ENCODE data around the gene CASP2.
"Not testable (repeated sequence)": the region's sequence is repeated elsewhere in the genome, so short reads cannot be mapped to it uniquely, and the experiment has no call there.

The CASP2 gene

DNA sequence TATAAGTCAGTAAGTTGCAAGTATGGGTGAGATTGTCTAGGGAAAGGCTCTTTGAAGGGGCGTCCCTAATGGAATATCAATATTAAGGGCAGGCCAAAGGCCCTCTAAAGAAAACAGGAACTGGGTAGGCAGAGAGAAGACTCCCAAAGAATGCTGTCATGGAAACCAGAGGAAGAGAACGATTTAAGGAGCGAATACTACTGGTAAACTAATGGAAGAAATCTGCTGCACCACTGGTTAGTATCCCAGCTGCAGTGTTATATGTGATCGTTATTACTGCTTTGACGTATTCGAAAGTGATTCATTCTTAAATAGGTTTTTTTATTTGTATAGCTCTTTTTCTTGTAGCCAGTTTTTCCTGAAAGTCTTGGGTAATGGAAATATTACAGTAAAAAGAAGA, 1.3 kb downstream of the CASP2 start:
- Histone ChIP-seq H3K9me3 (ENCODE audit: control insufficient read depth in 1 of 2, low read length in 2 of 2) (no peaks in the 10 kb centered on the region), H3K27ac (ENCODE audit: low read depth, low read length) (no peak overlapping the region), H3K4me1 (ENCODE audit: control insufficient read depth in 1 of 2, insufficient read depth in 2 of 2, low read length in 2 of 2) (peaks cover 37 to 43% of the 10 kb centered on the region in 2 donors), H3K27me3 (ENCODE audit: control insufficient read depth in 1 of 2, insufficient read depth in 2 of 2, low read length in 2 of 2) (no peaks in the 10 kb centered on the region), H3K4me3 (ENCODE audit: low read depth in 1 of 2, low read length in 2 of 2) (peak overlapping the region; percentile 84 to 88), H3K9ac (ENCODE audit: low read depth in 1 of 2, low read length in 2 of 2) (peak overlapping the region; percentile 55 to 87), H3K36me3 (ENCODE audit: control insufficient read depth in 1 of 2, insufficient read depth in 2 of 2, low read length in 2 of 2) (peaks cover 10 to 35% of the 10 kb centered on the region in 2 donors)

DNA sequence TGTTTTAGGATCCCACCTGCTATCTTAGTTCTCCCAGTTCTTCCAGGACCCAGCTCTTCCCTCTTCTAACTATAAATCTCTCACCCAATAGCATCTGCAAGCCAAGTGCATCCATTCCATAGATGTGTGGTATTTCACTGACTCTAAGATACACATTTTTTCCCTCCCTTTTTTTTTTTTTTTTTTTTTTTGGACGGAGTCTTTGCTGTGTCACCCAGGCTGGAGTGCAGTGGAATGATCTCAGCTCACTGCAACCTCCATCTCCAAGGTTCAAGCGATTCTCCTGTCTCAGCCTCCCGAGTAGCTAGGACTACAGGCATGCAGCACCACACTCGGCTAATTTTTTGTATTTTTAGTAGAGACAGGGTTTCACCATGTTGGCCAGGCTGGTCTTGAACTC, 1.7 kb downstream of the CASP2 start:
- Histone ChIP-seq H3K4me1 (ENCODE audit: control insufficient read depth in 1 of 2, insufficient read depth in 2 of 2, low read length in 2 of 2) (peaks cover 37 to 43% of the 10 kb centered on the region in 2 donors), H3K36me3 (ENCODE audit: control insufficient read depth in 1 of 2, insufficient read depth in 2 of 2, low read length in 2 of 2) (peaks cover 13 to 40% of the 10 kb centered on the region in 2 donors), H3K4me3 (ENCODE audit: low read depth in 1 of 2, low read length in 2 of 2) (peak overlapping the region; percentile 84 to 88), H3K9ac (ENCODE audit: low read depth in 1 of 2, low read length in 2 of 2) (peak overlapping the region in 1 of 2 donors; percentile 87)
- H3K27ac ChIP-seq (ENCODE audit: low read depth, low read length); H3K27me3 ChIP-seq (ENCODE audit: control insufficient read depth in 1 of 2, insufficient read depth in 2 of 2, low read length in 2 of 2); H3K9me3 ChIP-seq (ENCODE audit: control insufficient read depth in 1 of 2, low read length in 2 of 2): not testable (repeated sequence)

GRCh38 chr7:143290293-143290692, 2.1 kb downstream of the CASP2 start:
- no peaks in the 10 kb centered on the region for H3K27me3 ChIP-seq (ENCODE audit: control insufficient read depth in 1 of 2, insufficient read depth in 2 of 2, low read length in 2 of 2)
- H3K4me3 ChIP-seq (ENCODE audit: low read depth in 1 of 2, low read length in 2 of 2): peak overlapping the region in 1 of 2 donors; percentile 44
- H3K27ac ChIP-seq (ENCODE audit: low read depth, low read length): no peak overlapping the region
- H3K36me3 ChIP-seq (ENCODE audit: control insufficient read depth in 1 of 2, insufficient read depth in 2 of 2, low read length in 2 of 2): peaks cover 17 to 44% of the 10 kb centered on the region in 2 donors
- H3K9ac ChIP-seq (ENCODE audit: low read depth in 1 of 2, low read length in 2 of 2): peak overlapping the region in 1 of 2 donors; percentile 24
- no peaks in the 10 kb centered on the region for H3K9me3 ChIP-seq (ENCODE audit: control insufficient read depth in 1 of 2, low read length in 2 of 2)
- H3K4me1 ChIP-seq (ENCODE audit: control insufficient read depth in 1 of 2, insufficient read depth in 2 of 2, low read length in 2 of 2): peaks cover 40 to 43% of the 10 kb centered on the region in 2 donors

DNA sequence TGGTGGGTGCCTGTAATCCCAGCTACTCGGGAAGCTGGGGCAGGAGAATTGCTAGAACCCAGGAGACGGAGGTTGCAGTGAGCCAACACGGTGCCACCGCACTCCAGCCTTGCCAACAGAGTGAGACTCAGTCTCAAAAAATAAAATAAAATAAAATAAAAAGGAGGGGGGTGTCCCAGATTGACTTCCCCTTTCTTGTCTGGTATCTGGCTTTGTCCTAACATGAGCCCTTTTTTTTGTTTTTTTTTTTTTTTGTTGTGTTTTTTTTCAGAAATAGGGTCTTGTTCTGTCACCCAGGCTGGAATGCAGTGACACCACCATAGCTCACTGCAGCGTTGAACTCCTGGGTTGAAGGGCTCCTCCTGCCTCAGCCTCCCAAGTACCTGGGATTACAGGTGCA, 4.7 kb downstream of the CASP2 start:
- peaks cover 33 to 60% of the 10 kb centered on the region in 2 donors for H3K36me3 ChIP-seq (ENCODE audit: control insufficient read depth in 1 of 2, insufficient read depth in 2 of 2, low read length in 2 of 2)
- no peak overlapping the region for H3K27ac ChIP-seq (ENCODE audit: low read depth, low read length)
- no peak overlapping the region for H3K4me3 ChIP-seq (ENCODE audit: low read depth in 1 of 2, low read length in 2 of 2)
- H3K9ac ChIP-seq (ENCODE audit: low read depth in 1 of 2, low read length in 2 of 2): no peak overlapping the region
- H3K9me3 ChIP-seq (ENCODE audit: control insufficient read depth in 1 of 2, low read length in 2 of 2): no peaks in the 10 kb centered on the region
- H3K27me3 ChIP-seq (ENCODE audit: control insufficient read depth in 1 of 2, insufficient read depth in 2 of 2, low read length in 2 of 2): no peaks in the 10 kb centered on the region
- peaks cover 30 to 37% of the 10 kb centered on the region in 2 donors for H3K4me1 ChIP-seq (ENCODE audit: control insufficient read depth in 1 of 2, insufficient read depth in 2 of 2, low read length in 2 of 2)

DNA sequence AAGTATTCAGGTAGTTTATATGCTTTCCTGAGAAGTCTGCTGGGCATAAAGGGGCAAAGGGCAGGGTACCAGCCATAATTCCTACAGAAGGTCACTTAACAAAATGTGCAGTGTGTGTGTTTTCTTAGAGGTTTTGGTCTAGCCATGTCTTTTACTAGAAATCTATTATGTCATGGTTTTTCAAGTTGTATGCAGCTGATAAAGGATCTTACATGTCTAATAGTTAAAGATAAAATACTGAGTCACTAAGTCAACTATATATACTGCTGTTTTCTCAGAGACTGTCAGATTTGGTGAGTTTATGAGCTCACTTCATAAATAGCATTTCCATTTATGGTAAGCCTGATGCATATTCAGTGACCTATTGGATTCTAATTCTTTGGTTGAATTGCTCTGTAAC, 7.7 kb downstream of the CASP2 start:
- H3K4me3 ChIP-seq (ENCODE audit: low read depth in 1 of 2, low read length in 2 of 2): no peak overlapping the region
- H3K27me3 ChIP-seq (ENCODE audit: control insufficient read depth in 1 of 2, insufficient read depth in 2 of 2, low read length in 2 of 2): no peaks in the 10 kb centered on the region
- H3K36me3 ChIP-seq (ENCODE audit: control insufficient read depth in 1 of 2, insufficient read depth in 2 of 2, low read length in 2 of 2): peaks cover 48 to 87% of the 10 kb centered on the region in 2 donors
- H3K4me1 ChIP-seq (ENCODE audit: control insufficient read depth in 1 of 2, insufficient read depth in 2 of 2, low read length in 2 of 2): peaks cover 12 to 22% of the 10 kb centered on the region in 2 donors
- H3K9me3 ChIP-seq (ENCODE audit: control insufficient read depth in 1 of 2, low read length in 2 of 2): no peaks in the 10 kb centered on the region
- H3K27ac ChIP-seq (ENCODE audit: low read depth, low read length): no peak overlapping the region
- peak overlapping the region in 1 of 2 donors; percentile 0 for H3K9ac ChIP-seq (ENCODE audit: low read depth in 1 of 2, low read length in 2 of 2)

- Histone ChIP-seq H3K36me3 (ENCODE audit: control insufficient read depth in 1 of 2, insufficient read depth in 2 of 2, low read length in 2 of 2) (peaks cover 55 to 90% of the 10 kb centered on the region in 2 donors), H3K9ac (ENCODE audit: low read depth in 1 of 2, low read length in 2 of 2) (peak overlapping the region in 1 of 2 donors; percentile 0), H3K4me3 (ENCODE audit: low read depth in 1 of 2, low read length in 2 of 2) (no peak overlapping the region), H3K27me3 (ENCODE audit: control insufficient read depth in 1 of 2, insufficient read depth in 2 of 2, low read length in 2 of 2) (no peaks in the 10 kb centered on the region), H3K4me1 (ENCODE audit: control insufficient read depth in 1 of 2, insufficient read depth in 2 of 2, low read length in 2 of 2) (peaks cover 10 to 21% of the 10 kb centered on the region in 2 donors), H3K27ac (ENCODE audit: low read depth, low read length) (no peak overlapping the region), H3K9me3 (ENCODE audit: control insufficient read depth in 1 of 2, low read length in 2 of 2) (no peaks in the 10 kb centered on the region)
Observed at GRCh38 chr7:143296686-143297085, 8.5 kb downstream of the CASP2 start.

GRCh38 chr7:143299346-143299745, 11.2 kb downstream of the CASP2 start:
- Histone ChIP-seq H3K9ac (ENCODE audit: low read depth in 1 of 2, low read length in 2 of 2) (no peak overlapping the region), H3K4me1 (ENCODE audit: control insufficient read depth in 1 of 2, insufficient read depth in 2 of 2, low read length in 2 of 2) (peaks cover 10 to 21% of the 10 kb centered on the region in 2 donors), H3K36me3 (ENCODE audit: control insufficient read depth in 1 of 2, insufficient read depth in 2 of 2, low read length in 2 of 2) (peaks cover 63 to 88% of the 10 kb centered on the region in 2 donors), H3K9me3 (ENCODE audit: control insufficient read depth in 1 of 2, low read length in 2 of 2) (no peaks in the 10 kb centered on the region), H3K27ac (ENCODE audit: low read depth, low read length) (no peak overlapping the region), H3K4me3 (ENCODE audit: low read depth in 1 of 2, low read length in 2 of 2) (no peak overlapping the region), H3K27me3 (ENCODE audit: control insufficient read depth in 1 of 2, insufficient read depth in 2 of 2, low read length in 2 of 2) (no peaks in the 10 kb centered on the region)

DNA sequence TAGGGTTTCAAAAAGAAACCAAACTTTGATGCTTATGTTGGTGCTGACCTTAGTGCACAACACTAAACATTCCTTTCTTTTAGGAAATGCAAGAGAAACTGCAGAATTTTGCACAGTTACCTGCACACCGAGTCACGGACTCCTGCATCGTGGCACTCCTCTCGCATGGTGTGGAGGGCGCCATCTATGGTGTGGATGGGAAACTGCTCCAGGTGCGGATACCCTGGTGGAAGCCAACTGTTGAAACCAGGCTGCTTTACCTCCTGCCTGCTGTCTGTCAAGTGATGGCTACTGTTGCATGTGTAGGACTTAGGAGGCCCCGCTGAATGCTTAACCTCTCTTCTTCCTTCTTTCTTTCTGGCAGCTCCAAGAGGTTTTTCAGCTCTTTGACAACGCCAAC, 11.7 kb downstream of the CASP2 start:
- Histone ChIP-seq H3K27me3 (ENCODE audit: control insufficient read depth in 1 of 2, insufficient read depth in 2 of 2, low read length in 2 of 2) (no peaks in the 10 kb centered on the region), H3K4me1 (ENCODE audit: control insufficient read depth in 1 of 2, insufficient read depth in 2 of 2, low read length in 2 of 2) (peaks cover 11 to 24% of the 10 kb centered on the region in 2 donors), H3K36me3 (ENCODE audit: control insufficient read depth in 1 of 2, insufficient read depth in 2 of 2, low read length in 2 of 2) (peaks cover 64 to 88% of the 10 kb centered on the region in 2 donors), H3K27ac (ENCODE audit: low read depth, low read length) (no peak overlapping the region), H3K4me3 (ENCODE audit: low read depth in 1 of 2, low read length in 2 of 2) (no peak overlapping the region), H3K9me3 (ENCODE audit: control insufficient read depth in 1 of 2, low read length in 2 of 2) (no peaks in the 10 kb centered on the region), H3K9ac (ENCODE audit: low read depth in 1 of 2, low read length in 2 of 2) (no peak overlapping the region)

DNA sequence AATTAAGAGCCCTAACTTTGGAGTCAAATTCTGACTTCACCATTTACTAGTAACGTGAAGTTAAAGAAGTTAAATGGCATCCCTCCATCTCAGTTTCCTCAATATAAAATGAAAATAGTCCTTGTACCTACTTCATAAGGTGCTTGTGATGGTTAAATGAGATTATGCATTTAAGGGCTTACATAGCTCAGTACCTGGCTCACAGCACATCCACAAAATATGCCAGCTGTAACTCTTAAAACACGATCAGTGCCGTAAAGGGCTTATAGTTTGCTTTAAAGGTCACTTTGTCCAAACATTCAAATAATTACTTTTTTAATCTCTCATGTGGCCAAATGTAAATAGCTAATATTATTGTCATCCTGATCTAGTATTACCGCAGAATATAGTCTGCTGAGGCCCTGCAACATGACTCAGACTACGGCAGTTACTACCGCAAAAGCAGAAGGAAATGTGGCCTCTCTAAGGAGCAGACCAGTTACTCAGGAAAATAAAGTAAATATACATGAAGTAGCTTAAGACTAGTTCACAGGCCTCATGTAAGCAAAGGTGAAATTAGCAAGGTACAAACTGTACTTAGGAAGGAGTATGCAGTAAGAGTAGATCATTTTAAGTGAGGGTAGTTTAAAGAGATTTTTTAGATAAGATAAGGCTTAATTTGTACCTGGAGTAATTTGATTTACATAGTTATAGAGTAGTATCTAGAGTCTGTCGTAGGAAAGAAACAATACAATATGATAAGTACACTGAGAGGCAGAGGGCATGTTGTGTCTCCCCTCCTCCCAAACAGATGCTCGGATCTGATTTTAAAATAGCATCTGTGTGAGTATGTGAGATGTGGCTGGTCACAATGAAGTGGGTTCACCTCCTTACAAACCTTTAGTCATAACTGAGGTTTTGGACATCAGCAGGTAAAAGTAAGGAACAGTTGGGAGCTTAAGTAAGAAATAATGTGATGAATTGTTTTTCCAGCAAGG, 13.1 kb downstream of the CASP2 start:
- Histone ChIP-seq H3K4me1 (ENCODE audit: control insufficient read depth in 1 of 2, insufficient read depth in 2 of 2, low read length in 2 of 2) (peaks cover 14 to 17% of the 10 kb centered on the region in 2 donors), H3K36me3 (ENCODE audit: control insufficient read depth in 1 of 2, insufficient read depth in 2 of 2, low read length in 2 of 2) (peaks cover 56 to 86% of the 10 kb centered on the region in 2 donors), H3K27ac (ENCODE audit: low read depth, low read length) (no peak overlapping the region), H3K9ac (ENCODE audit: low read depth in 1 of 2, low read length in 2 of 2) (no peak overlapping the region), H3K9me3 (ENCODE audit: control insufficient read depth in 1 of 2, low read length in 2 of 2) (no peaks in the 10 kb centered on the region), H3K4me3 (ENCODE audit: low read depth in 1 of 2, low read length in 2 of 2) (no peak overlapping the region), H3K27me3 (ENCODE audit: control insufficient read depth in 1 of 2, insufficient read depth in 2 of 2, low read length in 2 of 2) (no peaks in the 10 kb centered on the region)

DNA sequence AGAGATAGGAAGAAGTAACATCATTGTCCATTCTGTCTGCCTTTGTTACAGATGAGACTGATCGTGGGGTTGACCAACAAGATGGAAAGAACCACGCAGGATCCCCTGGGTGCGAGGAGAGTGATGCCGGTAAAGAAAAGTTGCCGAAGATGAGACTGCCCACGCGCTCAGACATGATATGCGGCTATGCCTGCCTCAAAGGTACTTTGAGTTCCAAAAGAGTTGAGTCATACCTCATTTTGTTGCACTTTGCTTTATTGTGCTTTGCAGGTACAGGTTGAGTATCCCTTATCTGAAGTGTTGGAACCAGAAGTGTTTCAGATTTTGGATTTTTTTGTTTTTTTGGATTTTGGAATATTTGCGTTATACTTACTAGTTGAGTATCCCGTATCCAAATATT, 15.6 kb downstream of the CASP2 start:
- peaks cover 11 to 14% of the 10 kb centered on the region in 2 donors for H3K4me1 ChIP-seq (ENCODE audit: control insufficient read depth in 1 of 2, insufficient read depth in 2 of 2, low read length in 2 of 2)
- H3K27me3 ChIP-seq (ENCODE audit: control insufficient read depth in 1 of 2, insufficient read depth in 2 of 2, low read length in 2 of 2): no peaks in the 10 kb centered on the region
- H3K36me3 ChIP-seq (ENCODE audit: control insufficient read depth in 1 of 2, insufficient read depth in 2 of 2, low read length in 2 of 2): peaks cover 61 to 81% of the 10 kb centered on the region in 2 donors
- no peak overlapping the region for H3K27ac ChIP-seq (ENCODE audit: low read depth, low read length)
- no peak overlapping the region for H3K4me3 ChIP-seq (ENCODE audit: low read depth in 1 of 2, low read length in 2 of 2)
- no peaks in the 10 kb centered on the region for H3K9me3 ChIP-seq (ENCODE audit: control insufficient read depth in 1 of 2, low read length in 2 of 2)
- no peak overlapping the region for H3K9ac ChIP-seq (ENCODE audit: low read depth in 1 of 2, low read length in 2 of 2)
